PFSK-1 (cell line): ENCODE data around the gene ANAPC7. TPM values are rescaled to one million over a fixed set of nuclear protein-coding genes. Genes with fewer than 3 reads are reported as not detected.

Source experiments
- FOXP2 ChIP-seq: optimal IDR thresholded peaks from 2 replicates; pipeline ENCODE3; 2011; ENCODE audit warnings: borderline replicate concordance, control low read depth, inconsistent platforms; ENCODE audit not compliant: insufficient read depth; ENCODE audit errors: extremely low read length, extremely low read depth
- POLR2AphosphoS5 ChIP-seq: IDR thresholded peaks from 2 replicates; pipeline ENCODE4 v1.6.1; 2012; ENCODE audit warnings: low read depth, mild to moderate bottlenecking, control low read depth, low read length, moderate library complexity
- REST ChIP-seq, 2 experiments: IDR thresholded peaks; 2 replicates each; pipeline versions ENCODE4 v1.6.1 to v1.8.0; 2011 to 2012; ENCODE audit warnings: low read depth in 2 of 2, low read length in 2 of 2, control low read depth in 1 of 2, inconsistent platforms in 1 of 2, mild to moderate bottlenecking in 1 of 2, moderate library complexity in 1 of 2; ENCODE audit not compliant: insufficient read depth in 1 of 2
- SIN3A ChIP-seq: IDR thresholded peaks from 2 replicates; pipeline ENCODE4 v1.6.1; 2012; ENCODE audit warnings: mild to moderate bottlenecking, low read length, moderate library complexity, borderline replicate concordance; ENCODE audit not compliant: insufficient read depth
- TAF1 ChIP-seq: IDR thresholded peaks from 2 replicates; pipeline ENCODE4 v1.6.1; 2012; ENCODE audit warnings: low read length, control low read depth, borderline replicate concordance; ENCODE audit not compliant: insufficient read depth
- polyA plus RNA-seq: library from polyadenylated mRNA; unstranded; fragments of >200 nt; gene quantifications from one replicate; pipeline ENCODE4 v1.2.1, GENCODE V29; 2012; ENCODE audit warnings: low read depth, missing spikeins; ENCODE audit not compliant: insufficient read length

ANAPC7 gene
- polyA plus RNA-seq: 54.5 TPM

DNA sequence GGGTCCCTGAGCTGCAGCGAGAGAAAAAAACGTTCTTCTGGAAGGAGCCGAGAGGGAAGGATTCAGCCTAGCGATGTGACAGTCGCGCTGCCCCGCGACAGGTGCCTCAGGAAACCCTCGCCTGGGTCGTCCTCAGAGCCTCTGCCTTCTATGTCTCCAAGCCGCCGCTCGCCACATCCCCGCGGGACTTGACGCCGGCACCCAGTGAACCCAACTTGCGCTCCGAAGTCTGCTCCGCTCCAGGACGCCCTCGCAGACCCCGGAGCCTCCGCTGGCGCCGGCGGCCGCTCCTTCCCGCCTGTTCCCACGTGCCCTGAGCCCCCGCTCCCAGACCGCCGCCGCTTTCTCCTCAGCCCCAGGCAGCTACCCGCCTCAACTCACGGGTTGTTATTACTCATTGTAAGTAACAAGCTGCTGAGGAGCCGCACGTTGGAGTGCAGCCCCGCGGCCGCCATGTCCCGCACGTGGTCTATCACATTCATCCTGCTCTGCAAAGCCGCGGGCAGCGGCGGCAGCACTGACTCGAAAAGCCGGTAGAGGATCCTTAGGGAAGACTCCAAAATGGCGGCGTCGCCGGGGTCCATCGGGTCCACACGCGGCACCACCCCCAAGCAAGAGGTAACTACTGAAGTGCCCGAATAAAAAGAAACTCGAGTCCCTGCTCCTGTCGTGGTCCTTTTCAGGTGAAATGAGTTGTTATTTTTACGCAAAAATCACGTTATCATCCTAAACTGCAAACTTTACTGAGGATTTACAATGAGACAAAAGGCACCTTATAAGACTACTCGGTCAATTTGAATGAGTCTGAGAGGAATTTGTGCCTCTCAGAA, at the start of gene ANAPC7:
Gene ANAPC7 (minus strand): TSS at position 563 of the 830 bp plus-strand sequence. CDS start 81 bp downstream, at position 482.
- TF ChIP-seq POLR2AphosphoS5 (peak; percentile 70), TAF1 (peak; percentile 76; the same call in 1 of the 2 replicates), REST (IDR thresholded peaks at IDR 0.05; ENCODE audit: insufficient read depth in 1 of 2, low read depth in 2 of 2, low read length in 2 of 2) (no peak)

DNA sequence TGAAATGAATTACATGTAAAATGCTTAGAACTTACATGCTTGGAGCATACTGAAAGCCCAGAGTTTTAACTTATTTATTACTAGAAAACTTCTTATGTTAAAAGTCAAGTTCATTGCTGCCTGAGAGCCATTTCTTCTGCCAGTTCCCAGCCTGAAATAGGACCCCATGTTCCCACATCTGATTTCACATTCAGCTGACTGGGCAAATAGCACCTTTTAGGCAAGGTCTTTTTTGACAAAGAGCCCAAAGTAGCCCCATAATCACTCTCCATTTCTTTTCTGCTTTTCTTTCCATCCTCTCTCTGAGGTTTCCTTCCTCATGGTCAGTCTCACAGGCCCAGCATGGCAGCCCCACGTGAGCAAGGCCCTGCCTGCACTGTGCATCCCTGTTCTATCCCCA, 47.8 kb upstream of the ANAPC7 start:
- no peak for TF ChIP-seq REST (IDR thresholded peaks at IDR 0.05; ENCODE audit: insufficient read depth in 1 of 2, low read depth in 2 of 2, low read length in 2 of 2)
- TF ChIP-seq SIN3A: no peak
- TF ChIP-seq TAF1: no peak
- no peak for TF ChIP-seq POLR2AphosphoS5
- no peak for TF ChIP-seq FOXP2

DNA sequence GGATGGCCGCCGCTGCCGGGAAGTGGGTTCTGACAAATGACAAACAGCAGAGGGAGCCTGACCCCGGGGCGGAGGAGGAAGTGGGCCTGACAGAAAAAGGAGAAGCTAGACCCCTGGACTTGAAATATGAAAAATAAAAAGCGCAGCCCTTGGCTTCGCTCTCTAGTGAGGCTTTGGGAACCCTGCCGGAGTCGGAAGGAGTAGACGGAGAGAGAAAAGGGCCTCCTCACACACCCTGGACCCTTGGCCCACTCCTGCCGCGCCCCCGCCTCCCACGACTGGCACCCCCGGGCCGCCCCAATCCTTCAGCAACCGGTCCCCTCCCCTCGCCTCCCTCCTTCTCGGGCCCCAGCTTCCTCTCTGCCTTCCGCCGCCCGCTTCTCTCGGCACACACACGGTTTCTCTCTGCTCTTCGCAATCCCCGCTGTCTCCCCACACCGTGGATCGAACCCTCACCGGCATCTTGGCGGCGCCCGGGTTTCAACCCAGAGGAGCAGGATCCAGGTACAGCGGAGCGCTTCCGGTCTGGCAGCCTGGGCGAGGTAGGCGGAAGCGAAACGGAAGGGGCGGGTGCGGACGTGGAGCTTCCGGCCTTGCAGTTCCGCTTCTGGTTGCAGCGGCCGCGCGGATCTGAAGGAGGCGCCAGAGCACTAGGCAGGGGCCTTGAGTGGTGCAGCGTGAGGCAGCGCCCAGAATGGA, 46.4 kb upstream of the ANAPC7 start, which contains the start of gene ARPC3:
Gene ARPC3 (minus strand): TSS at position 539 of the 699 bp plus-strand sequence. CDS start 77 bp downstream, at position 462.
- 0 out of 4 replicates have a peak, but pooled peaks of 1 of the 2 experiments have one; percentile 19 for TF ChIP-seq REST (IDR thresholded peaks at IDR 0.05; ENCODE audit: insufficient read depth in 1 of 2, low read depth in 2 of 2, low read length in 2 of 2)
- TF ChIP-seq FOXP2: peak; percentile 79
- peak; percentile 93 for TF ChIP-seq POLR2AphosphoS5
- TF ChIP-seq SIN3A: peak; percentile 77; the same call in 1 of the 2 replicates
- peak; percentile 63 for TF ChIP-seq TAF1

GRCh38 chr12:110444455-110444854, 40.9 kb upstream of the ANAPC7 start:
- TF ChIP-seq REST (IDR thresholded peaks at IDR 0.05; ENCODE audit: insufficient read depth in 1 of 2, low read depth in 2 of 2, low read length in 2 of 2) (no peak), POLR2AphosphoS5 (no peak), SIN3A (no peak), FOXP2 (no peak), TAF1 (no peak)
